Measurements from ENCODE around the gene VSX1.

VSX1 gene

GRCh38 chr20:25117990-25118389 is 36.0 kb upstream of the VSX1 start:
- H3K9me3 ChIP-seq (ENCODE audit: control insufficient read depth in 1 of 2, low read length in 2 of 2), result no peaks in the 10 kb centered on the region
- no peaks in the 10 kb centered on the region for H3K36me3 ChIP-seq (ENCODE audit: control insufficient read depth in 1 of 2, insufficient read depth in 2 of 2, low read length in 2 of 2)
- H3K27me3 ChIP-seq (ENCODE audit: control insufficient read depth in 1 of 2, insufficient read depth in 2 of 2, low read length in 2 of 2), result peaks cover 3 to 11% of the 10 kb centered on the region in 2 donors
- H3K4me1 ChIP-seq (ENCODE audit: control insufficient read depth in 1 of 2, insufficient read depth in 2 of 2, low read length in 2 of 2), result no peaks in the 10 kb centered on the region
- no peak overlapping the region for H3K9ac ChIP-seq (ENCODE audit: low read depth in 1 of 2, low read length in 2 of 2)
- H3K4me3 ChIP-seq (ENCODE audit: low read depth in 1 of 2, low read length in 2 of 2), result no peak overlapping the region
- H3K27ac ChIP-seq (ENCODE audit: low read depth, low read length), result no peak overlapping the region

- no peak overlapping the region for H3K4me3 ChIP-seq (ENCODE audit: low read depth in 1 of 2, low read length in 2 of 2)
- H3K36me3 ChIP-seq (ENCODE audit: control insufficient read depth in 1 of 2, insufficient read depth in 2 of 2, low read length in 2 of 2), result no peaks in the 10 kb centered on the region
- no peak overlapping the region for H3K27ac ChIP-seq (ENCODE audit: low read depth, low read length)
- H3K9ac ChIP-seq (ENCODE audit: low read depth in 1 of 2, low read length in 2 of 2), result no peak overlapping the region
- no peaks in the 10 kb centered on the region for H3K4me1 ChIP-seq (ENCODE audit: control insufficient read depth in 1 of 2, insufficient read depth in 2 of 2, low read length in 2 of 2)
- H3K9me3 ChIP-seq (ENCODE audit: control insufficient read depth in 1 of 2, low read length in 2 of 2), result no peaks in the 10 kb centered on the region
- peaks cover 3 to 11% of the 10 kb centered on the region in 2 donors for H3K27me3 ChIP-seq (ENCODE audit: control insufficient read depth in 1 of 2, insufficient read depth in 2 of 2, low read length in 2 of 2)
Observed at GRCh38 chr20:25116739-25117458, 35.0 kb upstream of the VSX1 start.

- Histone ChIP-seq H3K27ac (ENCODE audit: low read depth, low read length) (no peak overlapping the region), H3K36me3 (ENCODE audit: control insufficient read depth in 1 of 2, insufficient read depth in 2 of 2, low read length in 2 of 2) (no peaks in the 10 kb centered on the region), H3K9ac (ENCODE audit: low read depth in 1 of 2, low read length in 2 of 2) (no peak overlapping the region), H3K27me3 (ENCODE audit: control insufficient read depth in 1 of 2, insufficient read depth in 2 of 2, low read length in 2 of 2) (peaks cover 0 to 6% of the 10 kb centered on the region in 2 donors), H3K4me3 (ENCODE audit: low read depth in 1 of 2, low read length in 2 of 2) (no peak overlapping the region), H3K9me3 (ENCODE audit: control insufficient read depth in 1 of 2, low read length in 2 of 2) (no peaks in the 10 kb centered on the region), H3K4me1 (ENCODE audit: control insufficient read depth in 1 of 2, insufficient read depth in 2 of 2, low read length in 2 of 2) (no peaks in the 10 kb centered on the region)
Observed at GRCh38 chr20:25103526-25103925, 21.6 kb upstream of the VSX1 start.

- Histone ChIP-seq H3K36me3 (ENCODE audit: control insufficient read depth in 1 of 2, insufficient read depth in 2 of 2, low read length in 2 of 2) (no peaks in the 10 kb centered on the region), H3K27me3 (ENCODE audit: control insufficient read depth in 1 of 2, insufficient read depth in 2 of 2, low read length in 2 of 2) (peaks cover 4 to 6% of the 10 kb centered on the region in 2 donors), H3K4me3 (ENCODE audit: low read depth in 1 of 2, low read length in 2 of 2) (no peak overlapping the region), H3K4me1 (ENCODE audit: control insufficient read depth in 1 of 2, insufficient read depth in 2 of 2, low read length in 2 of 2) (no peaks in the 10 kb centered on the region), H3K9me3 (ENCODE audit: control insufficient read depth in 1 of 2, low read length in 2 of 2) (no peaks in the 10 kb centered on the region), H3K9ac (ENCODE audit: low read depth in 1 of 2, low read length in 2 of 2) (no peak overlapping the region), H3K27ac (ENCODE audit: low read depth, low read length) (no peak overlapping the region)
Observed at GRCh38 chr20:25100914-25101313, 19.0 kb upstream of the VSX1 start.

- peaks cover 4 to 6% of the 10 kb centered on the region in 2 donors for H3K27me3 ChIP-seq (ENCODE audit: control insufficient read depth in 1 of 2, insufficient read depth in 2 of 2, low read length in 2 of 2)
- no peaks in the 10 kb centered on the region for H3K4me1 ChIP-seq (ENCODE audit: control insufficient read depth in 1 of 2, insufficient read depth in 2 of 2, low read length in 2 of 2)
- H3K9ac ChIP-seq (ENCODE audit: low read depth in 1 of 2, low read length in 2 of 2), result no peak overlapping the region
- no peak overlapping the region for H3K4me3 ChIP-seq (ENCODE audit: low read depth in 1 of 2, low read length in 2 of 2)
- no peaks in the 10 kb centered on the region for H3K36me3 ChIP-seq (ENCODE audit: control insufficient read depth in 1 of 2, insufficient read depth in 2 of 2, low read length in 2 of 2)
- H3K27ac ChIP-seq (ENCODE audit: low read depth, low read length), result no peak overlapping the region
- H3K9me3 ChIP-seq (ENCODE audit: control insufficient read depth in 1 of 2, low read length in 2 of 2), result no peaks in the 10 kb centered on the region
Observed at GRCh38 chr20:25099601-25100140, 17.7 kb upstream of the VSX1 start.

GRCh38 chr20:25097498-25097897 is 15.6 kb upstream of the VSX1 start:
- H3K9ac ChIP-seq (ENCODE audit: low read depth in 1 of 2, low read length in 2 of 2), result no peak overlapping the region
- no peak overlapping the region for H3K4me3 ChIP-seq (ENCODE audit: low read depth in 1 of 2, low read length in 2 of 2)

GRCh38 chr20:25090492-25091429 is 8.8 kb upstream of the VSX1 start:
- H3K27ac ChIP-seq (ENCODE audit: low read depth, low read length), result no peak overlapping the region
- no peaks in the 10 kb centered on the region for H3K36me3 ChIP-seq (ENCODE audit: control insufficient read depth in 1 of 2, insufficient read depth in 2 of 2, low read length in 2 of 2)
- no peak overlapping the region for H3K9ac ChIP-seq (ENCODE audit: low read depth in 1 of 2, low read length in 2 of 2)
- H3K4me3 ChIP-seq (ENCODE audit: low read depth in 1 of 2, low read length in 2 of 2), result peak overlapping the region in 1 of 2 donors; percentile 22
- no peaks in the 10 kb centered on the region for H3K9me3 ChIP-seq (ENCODE audit: control insufficient read depth in 1 of 2, low read length in 2 of 2)
- peaks cover 15 to 16% of the 10 kb centered on the region in 2 donors for H3K27me3 ChIP-seq (ENCODE audit: control insufficient read depth in 1 of 2, insufficient read depth in 2 of 2, low read length in 2 of 2)
- H3K4me1 ChIP-seq (ENCODE audit: control insufficient read depth in 1 of 2, insufficient read depth in 2 of 2, low read length in 2 of 2), result peaks cover 7 to 12% of the 10 kb centered on the region in 2 donors

More at GRCh38 chr20:25097498-25097897, 15.6 kb upstream of the VSX1 start:
- Histone ChIP-seq H3K36me3 (ENCODE audit: control insufficient read depth in 1 of 2, insufficient read depth in 2 of 2, low read length in 2 of 2) (no peaks in the 10 kb centered on the region), H3K9me3 (ENCODE audit: control insufficient read depth in 1 of 2, low read length in 2 of 2) (no peaks in the 10 kb centered on the region), H3K27me3 (ENCODE audit: control insufficient read depth in 1 of 2, insufficient read depth in 2 of 2, low read length in 2 of 2) (peaks cover 1 to 4% of the 10 kb centered on the region in 2 donors), H3K4me1 (ENCODE audit: control insufficient read depth in 1 of 2, insufficient read depth in 2 of 2, low read length in 2 of 2) (no peaks in the 10 kb centered on the region), H3K27ac (ENCODE audit: low read depth, low read length) (no peak overlapping the region)

- peaks cover 7 to 12% of the 10 kb centered on the region in 2 donors for H3K4me1 ChIP-seq (ENCODE audit: control insufficient read depth in 1 of 2, insufficient read depth in 2 of 2, low read length in 2 of 2)
- H3K9ac ChIP-seq (ENCODE audit: low read depth in 1 of 2, low read length in 2 of 2), result no peak overlapping the region
- no peaks in the 10 kb centered on the region for H3K36me3 ChIP-seq (ENCODE audit: control insufficient read depth in 1 of 2, insufficient read depth in 2 of 2, low read length in 2 of 2)
- H3K27ac ChIP-seq (ENCODE audit: low read depth, low read length), result no peak overlapping the region
- peaks cover 20 to 24% of the 10 kb centered on the region in 2 donors for H3K27me3 ChIP-seq (ENCODE audit: control insufficient read depth in 1 of 2, insufficient read depth in 2 of 2, low read length in 2 of 2)
- H3K9me3 ChIP-seq (ENCODE audit: control insufficient read depth in 1 of 2, low read length in 2 of 2), result no peaks in the 10 kb centered on the region
- H3K4me3 ChIP-seq (ENCODE audit: low read depth in 1 of 2, low read length in 2 of 2), result no peak overlapping the region
Observed at GRCh38 chr20:25089662-25090061, 7.7 kb upstream of the VSX1 start.

GRCh38 chr20:25089096-25089495 is 7.2 kb upstream of the VSX1 start:
- peaks cover 25 to 30% of the 10 kb centered on the region in 2 donors for H3K27me3 ChIP-seq (ENCODE audit: control insufficient read depth in 1 of 2, insufficient read depth in 2 of 2, low read length in 2 of 2)
- peaks cover 7 to 12% of the 10 kb centered on the region in 2 donors for H3K4me1 ChIP-seq (ENCODE audit: control insufficient read depth in 1 of 2, insufficient read depth in 2 of 2, low read length in 2 of 2)

GRCh38 chr20:25088267-25088666 is 6.3 kb upstream of the VSX1 start:
- no peak overlapping the region for H3K27ac ChIP-seq (ENCODE audit: low read depth, low read length)
- H3K36me3 ChIP-seq (ENCODE audit: control insufficient read depth in 1 of 2, insufficient read depth in 2 of 2, low read length in 2 of 2), result no peaks in the 10 kb centered on the region
- H3K4me1 ChIP-seq (ENCODE audit: control insufficient read depth in 1 of 2, insufficient read depth in 2 of 2, low read length in 2 of 2), result peaks cover 7 to 12% of the 10 kb centered on the region in 2 donors
- peaks cover 33 to 38% of the 10 kb centered on the region in 2 donors for H3K27me3 ChIP-seq (ENCODE audit: control insufficient read depth in 1 of 2, insufficient read depth in 2 of 2, low read length in 2 of 2)
- H3K9me3 ChIP-seq (ENCODE audit: control insufficient read depth in 1 of 2, low read length in 2 of 2), result no peaks in the 10 kb centered on the region
- no peak overlapping the region for H3K4me3 ChIP-seq (ENCODE audit: low read depth in 1 of 2, low read length in 2 of 2)
- no peak overlapping the region for H3K9ac ChIP-seq (ENCODE audit: low read depth in 1 of 2, low read length in 2 of 2)

More at GRCh38 chr20:25089096-25089495, 7.2 kb upstream of the VSX1 start:
- Histone ChIP-seq H3K36me3 (ENCODE audit: control insufficient read depth in 1 of 2, insufficient read depth in 2 of 2, low read length in 2 of 2) (no peaks in the 10 kb centered on the region), H3K4me3 (ENCODE audit: low read depth in 1 of 2, low read length in 2 of 2) (no peak overlapping the region), H3K9ac (ENCODE audit: low read depth in 1 of 2, low read length in 2 of 2) (no peak overlapping the region), H3K27ac (ENCODE audit: low read depth, low read length) (no peak overlapping the region), H3K9me3 (ENCODE audit: control insufficient read depth in 1 of 2, low read length in 2 of 2) (no peaks in the 10 kb centered on the region)
